Middle frontal gyrus (tissue), 1 donor: ENCODE data around the gene BSND.
"Not testable (repeated sequence)": the region's sequence is repeated elsewhere in the genome, so short reads cannot be mapped to it uniquely, and the experiment has no call there.

ENCODE experiments used
- DNase-seq: peaks from one replicate; pipeline ENCODE4 v3.0.0-alpha.2; 2015; ENCODE audit warnings: low spot score; ENCODE audit errors: extremely low spot score

The BSND gene

DNA sequence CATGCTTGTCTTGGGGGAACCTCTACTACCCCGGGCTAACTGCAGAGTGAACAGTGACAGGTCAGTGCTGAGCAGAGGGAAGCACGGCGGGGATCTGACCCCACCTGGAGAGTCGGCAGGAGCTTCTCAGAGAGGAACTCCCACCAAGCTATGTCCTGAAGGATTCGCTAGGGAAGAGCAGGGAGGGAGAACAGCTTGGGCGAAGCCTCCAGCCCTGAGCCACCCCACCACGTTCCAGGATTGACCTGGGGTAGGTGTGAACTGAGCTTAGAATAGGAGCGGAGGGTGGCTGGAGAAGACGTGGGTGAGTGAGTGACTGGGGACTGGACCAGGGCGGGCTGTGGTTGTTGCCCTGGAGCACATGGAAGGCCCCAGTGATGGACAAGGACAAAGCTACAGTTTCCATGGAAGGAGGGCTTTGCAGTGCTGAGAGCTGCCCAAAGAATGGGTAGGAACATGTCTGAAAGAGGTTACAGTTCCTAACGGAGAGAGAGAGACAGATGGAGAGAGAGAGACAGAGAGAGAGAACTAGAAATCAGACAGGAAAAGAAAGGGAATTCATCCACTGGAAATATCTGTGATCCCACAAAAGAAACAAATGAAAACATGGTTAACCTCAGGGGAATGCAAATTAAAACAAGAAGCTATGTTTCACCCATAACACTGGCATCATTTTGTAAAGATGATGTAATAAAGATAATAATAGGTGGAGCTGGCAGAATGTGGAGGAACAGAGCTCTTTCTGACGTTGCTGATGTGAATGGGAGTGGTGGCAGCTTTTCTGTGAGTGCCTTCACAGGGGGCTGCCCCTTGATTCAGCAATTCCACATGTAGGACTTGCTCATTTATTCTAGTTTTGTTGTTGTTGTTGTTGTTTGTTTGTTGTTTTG, 17.2 kb downstream of the BSND start:
- DNase-seq: no peak

- no peak for DNase-seq
These were observed 19.7 kb downstream of the BSND start for GRCh38 chr1:55018395-55018794.

DNA sequence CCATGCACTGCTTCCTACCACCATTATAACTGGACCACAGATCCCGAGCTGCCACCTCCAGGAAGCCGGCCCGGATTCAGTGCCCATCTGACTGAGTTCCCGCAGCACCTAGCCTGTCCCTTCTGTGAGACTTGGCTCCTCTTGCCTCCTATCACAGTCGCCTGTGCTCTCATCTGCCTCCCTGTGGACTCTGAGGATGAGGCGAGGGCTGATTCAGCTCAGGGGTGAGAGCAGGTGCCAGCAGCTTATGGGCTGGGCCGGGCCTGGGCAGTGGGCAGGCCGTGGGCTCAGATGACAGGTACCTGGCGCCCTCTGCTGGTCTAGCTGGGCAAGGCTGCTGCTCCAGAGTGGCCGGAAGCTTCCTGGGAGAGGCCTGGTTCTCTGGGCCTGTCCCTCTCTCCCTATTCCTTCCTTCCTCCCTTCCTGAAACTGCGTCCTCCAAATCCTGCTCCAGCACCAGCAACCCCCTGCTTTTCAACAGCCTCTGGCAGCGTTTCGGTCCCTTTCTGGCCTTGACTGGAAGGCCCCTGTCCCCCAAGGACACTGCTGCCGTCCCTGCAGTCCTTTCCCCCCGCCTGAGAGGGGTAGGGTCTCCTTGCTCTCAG, 23.3 kb downstream of the BSND start:
- peak; percentile 11 for DNase-seq

DNA sequence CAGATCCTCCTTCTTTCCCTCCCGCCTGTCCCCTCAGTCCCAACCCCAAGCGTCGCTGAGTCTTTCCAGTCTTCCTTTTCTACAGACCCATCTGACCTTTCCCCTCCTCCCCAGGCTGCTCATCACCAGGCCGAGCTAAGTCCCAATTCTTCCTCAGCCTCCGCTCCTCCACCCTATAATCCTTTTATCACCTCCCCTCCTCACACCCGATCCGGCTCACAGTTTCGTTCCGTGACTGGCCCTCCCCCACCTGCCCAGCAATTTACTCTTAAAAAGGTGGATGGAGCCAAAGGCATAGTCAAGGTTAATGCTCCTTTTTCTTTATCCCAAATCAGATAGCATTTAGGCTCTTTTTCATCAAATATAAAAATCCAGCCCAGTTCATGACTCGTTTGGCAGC, 25.4 kb downstream of the BSND start:
- DNase-seq: not testable (repeated sequence)

- not testable (repeated sequence) for DNase-seq
These were observed 27.9 kb downstream of the BSND start for GRCh38 chr1:55026682-55027081.

GRCh38 chr1:55031098-55031497, 32.4 kb downstream of the BSND start:
- not testable (repeated sequence) for DNase-seq

DNA sequence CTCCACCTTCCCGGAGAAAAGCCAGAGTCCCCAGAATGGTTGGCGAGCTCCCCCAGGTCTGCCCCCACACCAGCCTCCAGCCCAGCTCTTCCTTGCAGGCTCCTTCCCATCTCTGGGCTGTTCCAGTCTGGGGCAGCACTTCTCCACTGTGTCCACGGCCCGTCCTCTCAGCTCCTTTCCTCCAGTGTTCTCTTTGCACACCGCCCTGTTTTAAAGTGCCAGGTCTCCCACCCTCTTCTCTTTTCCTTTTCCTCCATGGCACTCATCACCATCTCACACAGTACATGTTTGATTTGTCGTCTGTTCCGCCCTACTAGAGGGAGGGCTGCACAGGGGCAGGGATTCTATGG, 34.5 kb downstream of the BSND start:
- no peak for DNase-seq

DNA sequence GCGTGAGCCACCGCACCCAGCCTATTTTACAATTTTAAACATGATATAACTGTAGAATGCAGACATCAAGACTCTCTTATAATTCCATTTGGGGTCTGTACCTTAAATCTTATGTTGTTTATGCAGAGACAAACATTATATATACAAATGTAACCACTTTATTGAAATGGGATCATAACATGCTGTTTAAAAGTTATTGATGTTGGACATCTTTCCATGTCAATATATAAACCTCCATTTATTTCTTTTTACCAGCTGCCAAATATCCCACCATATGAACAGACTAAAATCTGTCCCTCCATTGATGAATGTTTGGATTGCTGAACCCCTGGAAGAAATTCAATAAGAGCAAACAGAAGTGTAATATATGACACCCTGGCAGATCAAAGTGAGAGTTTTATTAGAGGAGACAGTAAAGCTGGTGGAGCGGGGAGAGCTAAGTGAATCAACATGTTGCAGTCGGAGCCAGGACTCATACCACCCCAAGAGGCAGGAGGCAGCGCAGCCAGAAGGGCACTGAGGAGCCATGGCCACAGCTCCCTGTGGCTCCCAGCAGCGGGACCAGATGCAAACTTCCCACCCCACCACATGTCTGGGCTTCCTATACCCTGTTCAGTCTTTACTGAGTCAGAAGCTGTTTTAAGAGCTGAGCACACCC, 35.9 kb downstream of the BSND start:
- no peak for DNase-seq

DNA sequence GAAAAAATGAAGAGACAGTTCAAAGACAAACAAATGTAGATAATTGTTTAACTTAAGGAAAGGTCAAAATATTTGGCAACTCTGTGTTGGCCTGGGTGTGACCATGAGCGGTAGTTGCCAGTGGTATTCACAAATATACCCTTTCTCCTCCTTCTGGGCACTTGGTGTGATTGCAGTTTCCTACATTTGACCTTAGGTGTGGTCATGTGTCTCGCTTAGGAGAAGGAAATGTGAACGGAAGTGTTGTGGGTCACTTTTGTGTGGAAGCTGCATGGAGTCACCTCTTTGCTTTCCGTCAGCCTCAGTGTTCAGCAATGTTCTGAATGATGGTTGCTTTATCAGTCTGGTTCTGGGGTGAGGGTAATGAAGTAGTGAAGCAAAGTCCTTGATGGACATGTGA, 37.2 kb downstream of the BSND start:
- DNase-seq: no peak

- DNase-seq: no peak
These were observed 39.2 kb downstream of the BSND start for GRCh38 chr1:55037733-55038551.

DNA sequence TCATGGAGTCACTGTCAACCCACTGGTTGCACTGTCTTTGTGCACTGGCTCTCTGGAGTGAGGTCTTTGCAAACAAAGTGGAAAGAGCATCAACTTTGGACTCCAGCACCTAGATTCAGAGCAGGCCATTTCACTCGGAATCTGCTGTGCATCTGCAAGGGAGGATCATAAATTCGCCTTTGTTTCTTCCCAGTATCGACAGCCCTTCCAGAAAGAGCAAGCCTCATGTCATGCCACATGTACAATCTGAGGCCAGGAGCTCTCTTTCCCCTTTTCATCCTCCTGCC, 39.8 kb downstream of the BSND start:
- DNase-seq: no peak

DNA sequence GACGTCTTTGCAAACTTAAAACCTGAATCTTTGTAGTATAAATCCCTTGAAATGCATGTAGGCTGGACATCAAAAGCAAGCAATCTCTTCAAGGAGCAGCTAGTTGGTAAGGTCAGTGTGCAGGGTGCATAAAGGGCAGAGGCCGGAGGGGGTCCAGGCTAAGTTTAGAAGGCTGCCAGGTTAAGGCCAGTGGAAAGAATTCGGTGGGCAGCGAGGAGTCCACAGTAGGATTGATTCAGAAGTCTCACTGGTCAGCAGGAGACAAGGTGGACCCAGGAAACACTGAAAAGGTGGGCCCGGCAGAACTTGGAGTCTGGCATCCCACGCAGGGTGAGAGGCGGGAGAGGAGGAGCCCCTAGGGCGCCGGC, 40.2 kb downstream of the BSND start:
- no peak for DNase-seq

DNA sequence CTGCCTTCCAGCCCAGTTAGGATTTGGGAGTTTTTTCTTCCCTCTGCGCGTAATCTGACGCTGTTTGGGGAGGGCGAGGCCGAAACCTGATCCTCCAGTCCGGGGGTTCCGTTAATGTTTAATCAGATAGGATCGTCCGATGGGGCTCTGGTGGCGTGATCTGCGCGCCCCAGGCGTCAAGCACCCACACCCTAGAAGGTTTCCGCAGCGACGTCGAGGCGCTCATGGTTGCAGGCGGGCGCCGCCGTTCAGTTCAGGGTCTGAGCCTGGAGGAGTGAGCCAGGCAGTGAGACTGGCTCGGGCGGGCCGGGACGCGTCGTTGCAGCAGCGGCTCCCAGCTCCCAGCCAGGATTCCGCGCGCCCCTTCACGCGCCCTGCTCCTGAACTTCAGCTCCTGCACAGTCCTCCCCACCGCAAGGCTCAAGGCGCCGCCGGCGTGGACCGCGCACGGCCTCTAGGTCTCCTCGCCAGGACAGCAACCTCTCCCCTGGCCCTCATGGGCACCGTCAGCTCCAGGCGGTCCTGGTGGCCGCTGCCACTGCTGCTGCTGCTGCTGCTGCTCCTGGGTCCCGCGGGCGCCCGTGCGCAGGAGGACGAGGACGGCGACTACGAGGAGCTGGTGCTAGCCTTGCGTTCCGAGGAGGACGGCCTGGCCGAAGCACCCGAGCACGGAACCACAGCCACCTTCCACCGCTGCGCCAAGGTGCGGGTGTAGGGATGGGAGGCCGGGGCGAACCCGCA, 40.8 kb downstream of the BSND start, which contains the start of gene PCSK9:
Gene PCSK9, plus strand, starts transcription at position 207 of the 741 bp plus-strand sequence. Its CDS starts 290 bp downstream, at position 497.
- no peak for DNase-seq

GRCh38 chr1:55040083-55040932, 41.6 kb downstream of the BSND start:
- DNase-seq: no peak

DNA sequence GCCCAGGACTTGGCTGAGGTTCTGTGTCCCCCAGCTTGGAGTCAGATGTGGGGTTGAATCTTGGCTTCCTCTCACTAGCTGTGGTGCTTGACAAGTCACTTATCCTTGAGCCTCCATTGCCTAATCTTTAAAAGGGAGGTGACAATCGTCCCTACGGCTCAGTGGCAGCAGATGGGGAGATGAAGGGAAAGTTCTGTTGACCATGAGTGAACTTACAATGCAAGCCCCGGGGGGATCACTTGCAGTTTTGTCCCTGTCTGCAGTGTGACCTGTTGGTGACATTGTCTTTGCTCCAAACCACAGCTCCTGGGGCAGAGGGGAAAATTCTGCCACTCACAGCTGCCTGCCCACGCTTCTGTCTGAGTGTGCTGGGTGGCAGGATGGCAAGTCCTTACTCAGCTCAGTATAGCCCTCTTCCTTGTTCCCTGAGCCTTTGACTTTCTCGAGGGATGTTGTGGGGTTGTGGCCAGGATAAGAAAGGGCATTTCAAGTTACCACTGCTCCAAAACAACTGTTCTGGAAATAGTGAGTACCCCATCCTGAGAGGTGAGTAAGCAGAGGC, 42.3 kb downstream of the BSND start:
- DNase-seq: no peak

- DNase-seq: no peak
These were observed 42.9 kb downstream of the BSND start for GRCh38 chr1:55041613-55042012.

GRCh38 chr1:55043011-55043410, 44.3 kb downstream of the BSND start:
- no peak for DNase-seq

DNA sequence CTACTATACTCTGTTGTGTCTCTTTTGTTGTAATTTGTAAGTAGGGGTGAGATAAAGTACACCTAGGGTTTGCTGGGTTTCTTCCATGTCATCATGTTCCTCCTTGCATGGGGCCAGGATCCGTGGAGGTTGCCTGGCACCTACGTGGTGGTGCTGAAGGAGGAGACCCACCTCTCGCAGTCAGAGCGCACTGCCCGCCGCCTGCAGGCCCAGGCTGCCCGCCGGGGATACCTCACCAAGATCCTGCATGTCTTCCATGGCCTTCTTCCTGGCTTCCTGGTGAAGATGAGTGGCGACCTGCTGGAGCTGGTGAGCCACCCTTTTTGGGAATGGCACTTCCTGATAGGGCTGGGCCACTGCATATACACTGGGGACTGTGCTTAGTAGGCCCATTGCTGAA, 45.0 kb downstream of the BSND start:
- no peak for DNase-seq

DNA sequence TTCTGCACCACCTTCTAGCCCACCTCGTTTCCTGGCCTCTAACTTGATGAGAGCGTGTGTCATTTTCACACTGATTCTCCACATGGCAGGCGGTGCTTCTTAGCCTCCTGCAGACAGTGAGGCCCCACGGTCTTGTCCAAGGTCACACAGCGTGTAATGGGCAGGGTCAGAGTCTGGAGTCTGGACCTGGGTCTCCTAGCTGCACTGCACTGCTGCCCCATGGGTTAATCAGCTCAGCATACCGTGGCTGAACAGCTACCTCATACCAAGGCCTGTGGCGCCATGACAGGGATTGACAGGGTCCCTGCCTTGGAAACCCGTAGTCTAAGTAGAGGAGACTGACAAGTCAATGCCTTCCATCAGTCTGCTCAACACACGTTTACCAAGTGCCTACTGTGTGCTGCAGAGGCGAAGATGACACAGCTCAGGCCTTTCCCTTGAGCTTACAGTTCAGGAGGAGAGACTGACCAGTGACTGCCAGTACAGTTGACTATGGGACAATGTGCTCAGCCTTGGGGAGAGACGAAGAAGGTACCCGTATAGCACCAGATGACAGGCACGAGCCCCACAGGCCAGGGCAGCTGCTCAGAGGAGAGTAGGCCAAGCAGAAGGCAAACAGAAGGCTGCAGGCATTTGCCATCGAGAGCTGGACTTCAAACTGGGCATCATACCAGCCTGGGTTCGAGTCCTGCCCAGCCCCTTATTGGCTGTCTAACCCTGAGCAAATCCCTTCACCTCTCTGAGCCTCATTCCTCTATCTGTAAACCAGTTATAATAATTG, 46.1 kb downstream of the BSND start:
- DNase-seq: no peak
